ENCODE results near the gene MID1.
"Not testable (repeated sequence)": the region's sequence is repeated elsewhere in the genome, so short reads cannot be mapped to it uniquely, and the experiment has no call there.

The MID1 gene

DNA sequence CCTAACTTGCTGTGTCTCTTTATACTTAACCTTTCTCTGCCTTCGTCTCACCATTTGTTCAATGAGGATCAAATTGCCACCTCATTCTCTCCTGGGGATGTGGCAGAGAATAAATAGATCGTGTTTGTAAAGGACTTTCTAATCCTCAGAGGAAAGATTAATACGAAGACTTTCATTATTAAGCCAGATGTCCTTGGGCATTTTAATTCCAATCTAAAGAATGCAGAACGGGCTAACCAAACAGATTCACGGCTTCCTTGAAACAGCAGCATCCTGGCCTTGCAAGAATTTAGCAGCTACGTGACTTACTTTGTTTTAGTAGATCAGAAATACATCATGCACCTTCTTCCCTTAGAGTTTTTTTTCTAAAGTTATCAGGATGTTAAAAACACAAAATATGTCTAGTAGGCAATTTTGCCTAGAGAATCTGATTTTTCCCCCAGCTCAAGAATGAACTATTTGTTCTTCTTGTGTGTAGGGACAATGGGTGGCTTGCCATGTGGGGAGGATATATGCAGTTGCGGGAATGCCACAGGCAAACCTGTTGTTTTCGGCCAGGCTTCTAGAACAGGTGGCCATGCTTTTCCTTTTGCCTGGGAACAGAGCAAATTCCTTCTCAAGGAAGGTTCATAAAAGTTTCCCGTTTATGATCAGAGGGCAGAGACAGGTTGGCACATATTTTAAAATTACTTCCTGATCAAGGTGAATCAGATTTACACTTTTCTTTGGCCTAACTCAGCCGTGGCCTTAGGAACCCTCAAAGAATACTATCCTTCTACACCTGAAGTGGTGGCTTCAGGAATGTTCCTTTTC, 3.0 kb downstream of the MID1 start:
- DNase-seq, result no peak

DNA sequence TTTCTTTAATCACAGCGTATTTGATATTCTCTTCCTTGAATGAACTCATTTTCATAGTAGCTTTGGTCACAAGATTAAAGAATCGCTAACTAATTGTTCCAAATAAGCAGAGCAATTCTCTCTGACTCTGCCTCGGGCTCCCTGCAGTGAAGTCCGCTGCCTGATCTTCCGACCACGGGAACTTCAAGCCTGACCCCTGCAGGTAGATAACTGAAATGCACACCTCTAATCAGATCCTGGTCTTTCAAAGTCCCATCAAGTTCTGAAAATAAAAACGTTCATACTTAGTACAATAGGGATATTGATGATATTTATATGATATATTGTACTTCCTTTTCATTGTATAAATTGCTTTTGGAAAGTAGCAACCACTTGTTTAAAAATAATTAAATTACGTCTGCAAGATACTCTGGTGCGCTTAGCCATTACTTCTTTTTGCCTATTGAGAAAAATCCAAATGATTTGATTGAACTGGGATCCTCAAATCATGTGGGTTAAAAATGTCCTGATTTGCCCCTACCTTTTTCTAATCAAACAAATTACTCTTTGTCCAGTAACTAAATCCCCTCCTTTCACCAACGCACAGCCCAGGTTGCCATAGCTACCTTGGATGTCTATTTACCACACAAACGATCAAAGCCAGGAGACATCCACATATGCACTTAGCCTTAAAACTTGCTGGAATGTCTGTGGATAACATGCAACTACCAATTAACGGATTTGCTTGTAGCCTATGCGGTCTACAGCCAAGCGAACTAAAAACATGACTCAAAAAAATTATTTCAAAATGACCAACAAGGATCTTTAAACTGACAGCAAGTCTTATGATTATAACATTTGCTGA, 4.2 kb downstream of the MID1 start:
- peak; percentile 25 for DNase-seq

DNA sequence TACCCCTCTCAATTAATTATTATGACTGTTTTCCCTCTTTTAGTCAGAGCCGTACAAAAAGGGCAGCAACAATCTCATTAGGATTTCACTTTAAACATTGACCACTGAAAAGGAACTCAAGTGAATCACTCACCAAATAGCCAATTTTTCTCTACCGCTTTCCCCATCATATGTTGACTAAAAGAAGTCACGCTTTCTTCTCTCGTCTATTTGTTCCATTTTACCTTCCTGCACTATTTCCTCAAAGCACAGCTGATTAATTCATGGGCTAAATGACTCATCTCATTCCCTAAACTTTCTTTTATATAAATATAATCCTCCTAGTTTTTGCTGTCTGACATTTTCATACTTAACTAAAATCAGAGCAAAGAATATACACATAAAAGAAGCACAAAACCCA, 8.2 kb downstream of the MID1 start:
- DNase-seq, result no peak

DNA sequence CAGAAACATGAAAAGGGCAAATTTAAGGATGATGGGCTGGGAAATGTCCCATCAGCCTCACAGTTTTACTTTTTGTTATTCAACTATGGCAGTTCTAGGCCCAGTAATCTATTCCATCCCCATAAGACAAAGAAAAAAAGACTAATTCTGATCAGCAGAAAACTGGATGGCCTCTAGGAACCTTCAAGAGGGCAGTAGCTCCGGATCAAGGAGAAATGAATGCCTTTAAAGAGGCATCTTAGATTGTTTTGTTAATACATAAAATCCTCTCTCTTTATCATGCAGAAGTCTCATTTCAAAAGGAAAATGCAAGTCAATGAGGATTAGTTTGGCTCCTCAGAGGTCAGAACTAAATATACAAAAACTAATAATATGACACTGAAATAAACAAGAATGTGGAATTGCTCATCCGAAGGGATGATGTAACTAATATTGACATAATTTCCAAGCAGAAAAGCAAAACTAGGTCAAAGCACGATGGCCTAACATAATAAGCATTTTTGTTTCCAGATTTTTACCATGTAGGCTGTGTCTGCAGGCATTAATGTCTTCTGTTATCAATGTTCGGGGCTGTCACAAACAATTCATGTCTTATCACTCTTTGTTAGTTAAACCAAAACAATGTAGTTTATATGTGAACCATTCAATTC, 8.8 kb downstream of the MID1 start:
- DNase-seq, result no peak

DNA sequence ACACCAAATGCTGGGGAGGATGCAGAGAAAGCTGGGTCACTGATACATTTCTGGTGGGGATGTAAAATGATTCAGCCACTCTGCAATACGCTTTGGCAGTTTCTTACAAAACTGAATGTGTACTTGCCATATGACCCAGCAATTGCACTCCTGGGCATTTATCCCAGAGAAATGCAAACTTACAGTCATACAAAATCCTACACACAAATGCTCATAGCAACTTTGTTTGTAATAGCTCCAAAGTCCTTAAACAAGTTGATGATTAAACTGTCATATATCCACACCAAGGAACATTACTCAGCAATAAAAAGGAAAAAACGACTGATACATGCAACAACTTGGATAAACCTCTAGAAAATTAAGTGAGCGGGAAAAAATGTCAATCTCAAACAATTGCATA, 12.3 kb downstream of the MID1 start:
- DNase-seq, result no peak

DNA sequence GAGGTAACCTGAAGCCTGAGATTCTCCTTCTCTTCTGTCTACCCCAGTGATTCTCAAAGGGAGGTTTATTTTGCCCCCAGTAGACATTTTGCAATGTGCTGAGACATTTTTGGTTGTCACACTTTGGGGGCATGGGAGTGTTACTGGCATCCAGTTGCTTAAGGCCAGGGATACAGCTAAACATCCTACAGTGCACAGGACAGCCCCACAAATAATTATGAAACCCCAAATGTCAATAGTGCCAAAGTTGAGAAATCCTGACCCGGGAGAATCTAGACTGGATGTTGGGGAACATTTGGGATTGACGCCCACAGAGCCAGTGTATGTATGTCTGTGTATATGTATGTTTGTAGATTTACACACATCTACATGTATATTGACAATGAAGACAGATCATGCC, 13.2 kb downstream of the MID1 start:
- no peak for DNase-seq

DNA sequence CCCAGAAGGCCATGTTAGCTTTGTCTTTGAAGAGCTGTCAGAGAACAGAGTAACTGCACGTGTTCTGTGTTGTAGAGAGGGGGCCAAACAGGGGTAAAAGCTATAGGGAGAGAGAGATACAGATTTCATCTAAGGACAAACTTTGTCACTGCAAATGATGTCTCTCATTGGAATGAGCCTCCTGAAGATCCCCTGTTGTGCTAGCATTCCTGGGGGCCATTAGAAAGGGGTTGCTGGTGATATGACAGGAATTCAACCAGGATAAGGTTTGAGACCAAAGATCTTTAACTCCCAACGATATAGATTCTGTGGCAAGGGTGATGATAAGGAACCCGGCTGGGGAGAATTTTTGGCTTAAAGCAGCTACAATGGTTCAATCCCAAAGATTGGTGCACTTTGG, 16.8 kb downstream of the MID1 start:
- no peak for DNase-seq

DNA sequence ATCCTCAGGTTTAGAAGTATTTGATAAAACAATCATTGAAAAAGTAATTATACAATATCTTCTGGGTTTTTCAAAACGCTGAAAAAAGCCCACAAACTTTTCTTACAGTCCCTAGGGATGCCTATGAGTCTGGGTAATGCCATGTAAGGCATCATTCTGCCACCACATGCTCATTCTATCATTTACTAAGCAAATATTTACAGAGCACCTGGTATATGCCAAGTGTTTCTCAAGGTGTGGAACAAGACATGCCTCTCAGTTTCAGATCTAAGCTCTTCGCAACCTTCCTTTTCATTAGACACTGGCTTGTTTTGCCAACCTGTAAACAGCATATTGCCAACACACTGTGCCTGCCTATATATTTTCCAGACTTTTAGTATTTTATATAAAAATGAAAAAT, 17.7 kb downstream of the MID1 start:
- DNase-seq, result no peak

DNA sequence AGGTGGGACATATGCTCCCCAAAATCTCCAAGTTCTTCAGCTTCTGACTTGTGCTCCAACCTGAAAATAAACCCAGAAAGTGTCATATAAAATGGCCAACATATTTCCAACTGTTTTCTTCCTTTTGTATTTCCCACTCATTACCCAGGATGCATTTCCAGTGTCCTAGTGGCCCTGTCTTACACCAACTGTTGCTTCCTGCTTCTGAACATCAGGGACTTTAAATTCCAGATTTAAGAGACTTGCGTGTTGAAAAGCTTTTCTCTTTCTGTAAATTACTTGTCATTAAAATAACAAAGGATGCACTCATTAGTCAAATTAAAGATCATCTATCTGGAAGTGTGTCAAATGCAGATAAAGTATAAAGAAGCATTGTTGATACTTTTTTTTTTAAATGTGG, 19.9 kb downstream of the MID1 start:
- DNase-seq, result no peak

DNA sequence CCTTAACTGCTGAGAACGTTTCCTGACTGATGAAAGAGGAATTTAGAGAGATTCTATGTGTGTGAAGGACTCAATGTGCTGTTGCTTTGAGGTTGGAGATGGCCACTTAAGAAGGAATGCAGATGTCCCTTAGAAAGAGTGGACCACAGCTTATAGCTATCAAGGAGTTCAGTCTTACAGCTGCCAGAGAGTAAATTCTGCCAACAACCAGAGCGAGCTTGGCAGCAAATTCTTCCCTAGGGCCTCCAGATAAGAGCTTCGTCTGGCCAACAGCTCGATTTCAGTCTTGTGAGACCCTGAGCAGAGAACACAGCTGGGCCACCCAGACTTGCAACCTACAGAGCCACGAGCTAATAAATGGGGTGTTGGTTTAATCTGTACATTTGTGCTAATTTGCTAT, 21.8 kb downstream of the MID1 start:
- DNase-seq, result no peak

DNA sequence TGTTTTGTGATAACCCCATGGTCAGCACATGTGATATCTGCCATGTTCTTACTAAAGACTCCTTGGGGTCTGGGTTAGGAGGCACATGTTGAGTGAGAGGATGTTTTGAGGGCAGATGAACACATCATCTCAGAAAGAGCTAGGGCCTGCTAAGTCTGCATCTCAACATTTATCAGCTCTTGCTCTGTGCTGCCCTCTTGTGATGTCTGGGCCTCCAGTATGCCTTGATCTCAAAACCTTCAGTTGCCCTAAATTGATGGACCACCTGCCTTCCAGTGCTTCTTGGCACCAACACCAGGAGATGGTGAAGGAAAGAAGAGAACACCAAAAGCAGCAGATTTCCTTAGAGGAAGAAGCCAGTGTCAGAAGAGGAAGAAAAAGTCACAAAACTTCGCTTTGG, 22.5 kb downstream of the MID1 start:
- DNase-seq, result peak; percentile 9

DNA sequence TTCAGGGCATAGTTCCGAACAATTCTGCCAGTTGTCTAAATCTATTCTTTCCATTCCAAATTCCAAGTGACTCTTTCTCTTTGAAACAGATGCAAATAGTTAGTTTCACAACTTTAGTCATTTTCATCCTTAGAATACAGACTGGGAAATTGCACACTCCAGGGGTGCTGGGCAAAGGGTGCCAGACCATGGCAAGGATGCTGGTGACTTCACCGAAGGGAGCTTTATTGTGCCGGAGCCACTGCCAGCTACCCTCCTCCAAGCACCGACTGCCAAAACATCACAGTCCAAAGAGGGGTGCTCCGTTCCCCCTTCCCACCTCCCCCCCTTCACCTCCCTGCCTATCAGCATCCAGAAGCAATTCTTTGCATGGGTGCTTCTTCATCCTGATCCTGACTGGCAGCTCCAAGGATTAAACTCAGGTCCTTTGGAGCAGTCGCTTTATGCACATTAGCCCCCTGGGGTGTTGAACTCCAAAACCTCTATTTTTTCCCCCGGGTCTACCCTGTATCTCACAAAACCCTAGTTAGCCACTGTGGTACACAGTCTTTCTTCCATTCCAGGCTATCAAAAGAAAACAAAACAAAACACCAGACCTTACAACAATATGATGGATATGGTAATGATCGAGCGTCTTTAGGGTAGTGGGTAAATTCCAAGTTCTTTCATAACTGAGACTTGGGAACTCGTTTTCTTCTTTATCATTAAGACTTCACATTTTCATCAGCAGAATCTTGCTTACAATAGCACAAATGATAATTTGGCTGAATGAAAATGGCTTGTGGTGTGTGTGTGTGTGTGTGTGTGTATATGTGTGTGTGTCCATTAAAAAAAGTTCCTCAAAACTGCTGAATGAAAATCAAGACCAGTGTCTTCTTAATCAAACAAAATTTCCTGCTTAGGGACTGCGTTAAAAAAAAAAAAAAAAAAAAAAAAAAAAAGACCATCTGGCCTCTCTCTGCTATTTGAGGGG, 28.7 kb downstream of the MID1 start:
- no peak for DNase-seq

DNA sequence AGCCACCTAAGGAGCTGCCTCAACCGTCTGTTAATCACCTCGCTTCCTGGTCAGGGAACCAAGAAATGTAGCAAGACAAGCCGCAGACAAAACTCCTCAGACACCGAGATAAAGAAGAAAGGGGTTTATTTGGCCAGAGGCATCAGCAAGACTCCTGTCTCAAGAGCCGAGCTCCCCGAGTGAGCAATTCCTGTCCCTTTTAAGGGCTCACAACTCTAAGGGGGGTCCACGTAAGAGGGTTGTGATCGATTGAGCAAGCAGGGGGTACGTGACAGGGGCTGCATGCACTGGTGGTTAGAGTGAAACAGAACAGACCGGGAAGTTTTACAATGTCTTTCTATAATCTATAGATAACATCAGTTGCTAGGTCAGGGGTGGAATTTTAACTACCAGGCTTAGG, 30.6 kb downstream of the MID1 start:
- not testable (repeated sequence) for DNase-seq

DNA sequence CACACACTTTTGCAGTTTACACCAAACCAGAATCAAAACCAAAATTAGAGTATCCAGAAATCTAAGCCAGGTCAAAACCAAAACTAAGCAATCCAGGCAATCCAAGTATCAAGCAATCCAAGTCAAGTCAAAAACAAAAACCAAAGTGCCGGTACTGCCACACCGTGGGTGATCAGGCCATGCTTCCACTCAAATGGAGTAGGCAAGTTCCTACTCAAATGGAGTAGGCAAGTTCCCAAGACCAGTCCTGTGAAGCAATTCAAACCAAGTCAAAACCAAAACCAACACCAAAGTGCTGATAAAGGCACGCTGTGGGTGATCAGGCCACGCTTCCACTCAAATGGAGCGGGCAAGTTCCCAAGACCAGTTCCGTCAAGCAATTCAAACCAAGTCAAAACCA, 31.3 kb downstream of the MID1 start:
- DNase-seq, result no peak

DNA sequence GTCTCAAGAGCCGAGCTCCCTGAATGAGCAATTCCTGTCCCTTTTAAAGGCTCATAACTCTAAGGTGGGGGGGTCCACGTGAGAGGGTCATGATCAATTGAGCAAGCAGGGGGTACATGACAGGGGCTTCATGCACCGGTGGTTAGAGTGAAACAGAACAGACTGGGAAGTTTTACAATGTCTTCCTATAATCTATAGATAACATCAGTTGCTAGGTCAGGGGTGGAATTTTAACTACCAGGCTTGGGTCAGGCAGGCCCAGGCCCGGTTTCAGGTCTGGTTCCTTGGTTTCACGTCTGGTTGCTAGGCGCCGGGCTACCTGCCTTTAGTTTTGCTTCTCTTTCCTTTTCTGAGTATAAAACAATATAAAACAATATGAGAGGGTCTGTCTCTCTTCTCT, 35.5 kb downstream of the MID1 start:
- not testable (repeated sequence) for DNase-seq

DNA sequence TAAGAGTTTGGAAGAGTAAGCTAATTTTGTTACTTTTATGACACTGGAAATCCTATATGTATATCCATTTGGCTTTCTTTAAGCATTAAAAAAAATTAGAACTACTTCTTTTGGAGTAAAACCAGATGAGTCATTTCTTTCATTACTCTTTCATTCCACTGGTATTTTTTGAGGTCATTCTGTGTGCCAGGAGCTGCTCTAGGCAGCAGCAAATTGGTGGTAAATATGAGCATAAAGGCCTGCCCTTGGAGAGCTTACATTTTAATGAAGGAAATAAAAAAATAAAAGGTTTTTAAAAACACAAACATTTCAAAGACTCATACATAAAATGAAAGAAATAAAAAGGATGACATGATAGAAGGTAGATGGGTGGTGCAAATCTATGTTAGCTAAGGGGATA, 37.4 kb downstream of the MID1 start:
- DNase-seq, result no peak

DNA sequence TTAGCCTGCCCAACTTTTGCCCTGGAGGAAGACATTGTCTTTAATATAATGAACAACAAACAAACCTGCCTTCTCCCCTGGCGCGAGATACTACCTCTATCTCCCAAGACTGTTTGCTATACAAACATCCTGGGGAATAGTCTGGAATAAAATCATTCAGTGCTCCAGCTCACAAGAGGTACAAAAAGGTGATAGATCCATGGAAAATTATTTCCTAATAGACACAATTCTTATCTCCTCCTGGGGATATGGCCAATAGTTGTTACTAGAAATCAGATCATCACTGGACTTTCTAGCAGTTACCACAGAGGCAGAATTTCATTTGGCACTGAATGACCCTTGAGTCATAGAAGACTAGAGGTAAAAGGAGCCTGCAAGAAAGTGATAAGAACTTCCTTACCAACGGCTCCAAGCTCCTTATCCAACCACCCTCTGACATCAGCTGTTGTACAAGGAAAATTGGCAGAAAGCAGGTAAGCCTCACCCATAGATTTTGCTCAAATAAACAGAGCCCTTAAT, 38.1 kb downstream of the MID1 start:
- no peak for DNase-seq

DNA sequence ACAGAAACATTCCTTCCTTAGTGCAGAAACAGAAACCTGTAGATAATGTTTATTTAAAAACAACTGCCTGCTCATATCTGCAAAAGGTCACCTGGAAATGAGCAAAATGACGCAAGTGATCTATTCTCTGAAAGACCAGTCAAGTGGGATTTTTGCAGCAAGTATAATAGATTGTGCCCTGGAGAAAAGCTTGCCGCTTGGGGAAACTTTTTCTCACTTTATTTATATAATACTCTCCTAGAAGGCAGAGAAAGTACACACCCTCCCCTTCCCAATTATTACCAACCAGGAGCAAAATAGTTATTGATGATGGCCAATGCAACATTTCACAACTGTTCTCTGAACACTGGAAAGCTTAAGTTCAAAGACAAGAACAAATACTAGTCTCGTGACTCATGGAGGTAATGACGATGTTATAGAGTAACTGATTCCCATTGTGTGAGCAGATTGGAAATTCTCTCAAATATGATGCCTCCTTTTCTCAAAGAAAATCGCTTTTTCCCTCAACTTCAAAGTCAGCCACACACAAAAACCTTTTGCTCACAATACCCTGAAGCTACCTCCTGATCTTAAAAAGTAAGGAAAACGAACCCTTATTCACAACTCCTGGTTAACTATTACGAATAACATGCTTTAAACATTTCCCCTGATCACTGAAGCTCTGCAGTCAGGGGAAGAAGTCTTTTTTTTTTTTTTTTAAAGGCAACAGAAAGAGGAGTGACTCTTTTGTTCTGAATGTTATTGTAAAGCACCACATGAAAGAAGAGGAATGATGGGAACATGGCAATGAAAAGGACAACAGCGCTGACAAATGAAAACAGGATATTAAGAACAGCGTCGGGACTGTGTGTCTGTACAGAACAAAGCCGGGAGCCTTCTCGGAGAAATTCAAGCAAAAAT, 41.0 kb downstream of the MID1 start:
- no peak for DNase-seq

DNA sequence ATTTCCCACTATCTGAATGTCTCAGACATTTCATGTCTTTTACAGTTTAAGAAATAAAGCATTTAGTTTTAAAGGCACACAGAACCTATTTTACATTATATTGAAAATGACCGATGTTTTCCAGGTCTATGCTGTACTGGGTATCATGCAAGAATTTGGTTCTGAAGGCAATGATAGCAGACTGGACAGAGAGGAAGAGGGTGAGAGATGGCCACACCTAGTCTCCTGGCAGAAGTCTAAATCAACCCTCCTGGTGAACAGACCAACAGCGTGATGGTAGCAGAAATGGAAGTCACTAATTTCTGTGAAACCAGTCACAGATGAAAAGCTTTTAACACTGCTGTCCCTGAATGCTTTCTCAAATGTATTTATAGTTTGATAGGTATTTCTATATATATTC, 41.9 kb downstream of the MID1 start:
- DNase-seq, result no peak

DNA sequence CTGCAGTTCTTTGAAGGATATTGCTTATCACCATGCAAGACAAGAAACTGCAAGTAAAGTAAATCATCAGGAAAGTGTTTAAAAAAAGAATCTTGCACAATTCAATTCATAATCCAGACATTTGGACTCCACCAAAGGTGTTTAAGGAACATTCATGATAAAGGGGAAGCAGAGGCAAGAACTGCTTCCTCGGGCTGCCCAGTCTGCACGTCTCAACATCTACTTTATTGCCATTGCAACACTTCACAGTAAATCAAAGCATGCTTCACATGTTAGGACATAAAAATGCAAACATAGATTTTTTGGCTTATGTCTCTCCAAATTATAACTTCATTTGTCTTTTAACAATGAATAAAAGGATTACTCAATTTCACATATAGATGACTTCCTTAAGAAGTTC, 42.5 kb downstream of the MID1 start:
- DNase-seq, result no peak

DNA sequence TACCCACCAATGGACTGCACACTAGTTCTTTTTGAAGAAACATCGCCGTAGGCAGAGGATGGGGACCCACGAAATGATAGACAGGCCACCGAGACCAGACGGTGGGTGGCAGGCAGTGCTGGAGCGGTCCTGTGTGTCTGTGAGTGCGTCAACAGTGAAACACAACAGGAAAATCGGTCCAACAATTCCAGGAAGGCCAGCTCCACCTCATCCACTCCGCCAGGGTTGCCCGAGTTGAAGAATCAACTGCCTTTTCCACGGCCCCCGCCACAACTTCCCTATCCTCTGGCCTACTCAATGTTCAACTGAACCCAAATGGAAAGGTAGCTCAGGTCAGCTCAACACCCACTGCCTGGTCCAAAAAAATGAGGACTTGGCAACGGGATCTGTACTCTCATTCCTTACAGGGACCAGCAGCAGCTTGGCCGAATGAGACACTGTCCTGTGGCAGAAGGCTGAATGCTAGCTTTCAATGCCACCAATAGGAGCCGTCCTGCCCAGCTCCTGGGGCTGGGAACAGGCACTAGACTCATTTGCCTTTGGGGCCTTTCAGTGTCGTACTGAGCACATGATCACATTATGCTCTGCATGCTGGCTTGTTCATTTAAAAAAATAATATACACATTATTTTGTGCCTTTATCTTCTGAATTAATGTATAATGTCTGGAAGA, 43.5 kb downstream of the MID1 start:
- DNase-seq, result no peak
